A549 treated with Hydrocortisone at 1 μM for 4 hours (cell line): Measurements from ENCODE around the gene F2RL2. TPM values are rescaled to one million over a fixed set of nuclear protein-coding genes. Genes with fewer than 3 reads are reported as not detected.

Experiments
- total RNA-seq: library from RNA; stranded (reverse); fragments of 200-300 nt; extraction: Qiagen RNA extraction; gene quantifications from 5 replicates; pipeline ENCODE4 v1.2.3, GENCODE V29; 2022

F2RL2 gene, protein sequence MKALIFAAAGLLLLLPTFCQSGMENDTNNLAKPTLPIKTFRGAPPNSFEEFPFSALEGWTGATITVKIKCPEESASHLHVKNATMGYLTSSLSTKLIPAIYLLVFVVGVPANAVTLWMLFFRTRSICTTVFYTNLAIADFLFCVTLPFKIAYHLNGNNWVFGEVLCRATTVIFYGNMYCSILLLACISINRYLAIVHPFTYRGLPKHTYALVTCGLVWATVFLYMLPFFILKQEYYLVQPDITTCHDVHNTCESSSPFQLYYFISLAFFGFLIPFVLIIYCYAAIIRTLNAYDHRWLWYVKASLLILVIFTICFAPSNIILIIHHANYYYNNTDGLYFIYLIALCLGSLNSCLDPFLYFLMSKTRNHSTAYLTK
- 2.9 to 4.0 TPM (median 2.9 TPM) in 5 replicates for total RNA-seq

DNA sequence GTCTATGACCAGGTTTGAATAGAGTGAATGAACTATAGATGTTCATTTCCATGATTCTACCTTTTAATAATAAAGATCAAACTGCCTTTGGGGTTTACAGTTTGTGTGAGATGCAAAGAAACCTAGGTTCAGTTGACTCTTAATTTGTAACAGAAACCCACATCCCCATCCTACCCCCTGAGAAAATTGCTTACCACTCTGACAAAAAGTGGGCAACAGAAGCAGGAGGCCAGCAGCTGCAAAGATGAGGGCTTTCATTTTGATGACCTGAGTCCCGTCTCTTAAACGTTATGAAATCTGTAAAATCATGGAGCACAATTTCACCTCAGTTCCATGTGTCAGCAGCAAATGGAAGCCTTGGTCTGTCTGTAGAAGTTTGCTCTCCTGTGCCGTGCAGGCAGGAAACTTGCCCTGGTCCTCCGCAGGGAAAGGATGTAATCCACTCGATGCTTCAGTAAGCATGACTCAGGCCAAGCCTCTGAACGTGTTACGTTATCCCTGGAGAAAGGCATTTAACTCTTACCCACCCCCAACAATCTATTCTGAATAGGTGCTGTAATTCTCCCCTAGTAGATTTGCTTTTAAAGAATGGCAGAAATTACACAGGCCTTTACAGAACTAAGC lies at the start of gene F2RL2:
Gene F2RL2 (minus strand): TSS at position 431 of the 624 bp plus-strand sequence. CDS start 173 bp downstream, at position 258.

Other genes with a start within 250 kb of the F2RL2 start
- gene IQGAP2, start 220.1 kb downstream of the F2RL2 start, total RNA-seq = 1.8 to 2.9 TPM (median 2.4 TPM) in 5 replicates
- 37.6 to 64.1 TPM (median 53.0 TPM) in 5 replicates for gene F2R, start 92.7 kb upstream of the F2RL2 start, total RNA-seq
- 228 to 272 TPM (median 255 TPM) in 5 replicates for gene F2RL1, start 195.6 kb upstream of the F2RL2 start, total RNA-seq
- gene S100Z, start 226.6 kb upstream of the F2RL2 start, total RNA-seq = not detected in 5 replicates